Neutrophil (primary cell): ENCODE data around the gene C2orf15.
"Not testable (repeated sequence)": the region's sequence is repeated elsewhere in the genome, so short reads cannot be mapped to it uniquely, and the experiment has no call there.

Experiments
- H3K27ac ChIP-seq: fragments of 200-600 bp; sonication (generic); 2 replicates; pipeline ENCODE4 v1.5.1; 2016; ENCODE audit warnings: mild to moderate bottlenecking, moderate library complexity
- H3K27me3 ChIP-seq: fragments of 200-600 bp; sonication (generic); 2 replicates; pipeline ENCODE4 v1.6.0; 2016; ENCODE audit warnings: mild to moderate bottlenecking
- H3K36me3 ChIP-seq: fragments of 200-600 bp; sonication (generic); 2 replicates; pipeline ENCODE4 v1.5.1; 2017
- H3K4me1 ChIP-seq, 2 experiments: fragments of 200-600 bp in 1 of 2; sonication (generic) in 1 of 2; 1 replicate in 1 of 2; 2 replicates in 1 of 2; pipeline versions ENCODE4 v1.5.1 to v1.6.1; 2013 to 2016; ENCODE audit warnings: low read depth in 1 of 2, low read length in 1 of 2, mild to moderate bottlenecking in 1 of 2, moderate library complexity in 1 of 2; ENCODE audit not compliant: control insufficient read depth in 1 of 2, insufficient read depth in 1 of 2
- H3K4me3 ChIP-seq, 2 experiments: fragments of 200-600 bp in 1 of 2; sonication (generic) in 1 of 2; 1 replicate in 1 of 2; 2 replicates in 1 of 2; pipeline ENCODE4 v1.5.1; 2013 to 2016; ENCODE audit warnings: low read depth in 1 of 2, low read length in 1 of 2, mild to moderate bottlenecking in 1 of 2, moderate library complexity in 1 of 2
- H3K9me3 ChIP-seq: fragments of 200-600 bp; sonication (generic); 2 replicates; pipeline ENCODE4 v1.5.1; 2016
- CTCF ChIP-seq: fragments of 200-600 bp; sonication (generic); IDR thresholded peaks from 2 replicates; pipeline ENCODE4 v1.5.1; 2016; ENCODE audit warnings: antibody characterized with exemption

Gene C2orf15

GRCh38 chr2:99183025-99183424, 41.5 kb downstream of the C2orf15 start:
- H3K27ac ChIP-seq: no peak overlapping the region
- no peak for TF ChIP-seq CTCF
- peaks cover 10% of the 10 kb centered on the region for H3K36me3 ChIP-seq
- H3K4me1 ChIP-seq: peaks cover 26 to 29% of the 10 kb centered on the region in 2 experiments
- no peak overlapping the region for H3K4me3 ChIP-seq
- no peaks in the 10 kb centered on the region for H3K9me3 ChIP-seq
- H3K27me3 ChIP-seq: no peaks in the 10 kb centered on the region

GRCh38 chr2:99184811-99185210, 43.3 kb downstream of the C2orf15 start:
- Histone ChIP-seq H3K27ac (no peak overlapping the region), H3K4me3 (no peak overlapping the region), H3K36me3 (peaks cover 21% of the 10 kb centered on the region), H3K27me3 (no peaks in the 10 kb centered on the region), H3K9me3 (no peaks in the 10 kb centered on the region), H3K4me1 (peaks cover 16 to 17% of the 10 kb centered on the region in 2 experiments)
- TF ChIP-seq CTCF: no peak

DNA sequence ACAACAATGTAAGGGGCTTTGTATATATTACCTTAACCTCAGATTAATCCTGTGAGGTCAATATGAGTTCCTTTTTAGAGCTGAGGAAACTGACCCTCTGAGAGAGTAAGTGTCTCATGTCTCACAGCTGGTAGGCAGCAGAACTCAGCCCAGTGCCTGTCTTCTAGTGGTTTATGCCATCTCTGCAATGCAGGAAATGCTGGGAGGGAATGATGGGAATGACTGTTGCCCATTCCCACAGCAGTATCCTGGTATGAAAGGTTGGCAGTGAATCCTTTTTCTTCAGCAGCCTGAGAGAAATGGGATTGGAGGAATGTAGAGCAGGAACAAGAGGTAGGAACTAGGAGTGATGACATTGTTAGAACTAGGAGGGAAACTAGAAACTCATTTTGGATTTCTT, 45.5 kb downstream of the C2orf15 start:
- no peaks in the 10 kb centered on the region for H3K4me1 ChIP-seq
- no peak for TF ChIP-seq CTCF
- peaks cover 31% of the 10 kb centered on the region for H3K36me3 ChIP-seq
- no peak overlapping the region for H3K27ac ChIP-seq
- H3K9me3 ChIP-seq: no peaks in the 10 kb centered on the region
- H3K4me3 ChIP-seq: no peak overlapping the region
- H3K27me3 ChIP-seq: no peaks in the 10 kb centered on the region

DNA sequence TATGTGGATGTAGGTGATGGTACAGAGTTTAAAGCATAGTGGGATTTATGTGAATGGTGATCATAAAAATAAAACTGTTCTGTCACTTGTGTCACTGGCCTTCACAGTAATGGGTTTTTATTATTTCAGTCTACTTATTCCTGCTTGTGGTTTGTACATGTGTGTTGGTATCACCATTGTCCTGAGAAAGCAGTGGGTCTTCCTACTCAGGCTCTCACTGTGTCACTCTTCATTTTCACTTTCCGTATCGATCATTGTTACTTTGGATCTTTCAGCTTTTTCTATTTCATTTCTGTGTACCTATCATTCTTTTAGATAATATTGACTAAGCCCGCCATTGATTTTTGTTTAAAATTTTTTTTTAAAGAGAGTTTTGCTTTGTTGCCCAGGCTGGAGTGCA, 46.9 kb downstream of the C2orf15 start:
- Histone ChIP-seq H3K36me3 (peaks cover 37% of the 10 kb centered on the region), H3K27ac (no peak overlapping the region), H3K27me3 (no peaks in the 10 kb centered on the region), H3K4me1 (no peaks in the 10 kb centered on the region), H3K9me3 (no peaks in the 10 kb centered on the region), H3K4me3 (no peak overlapping the region)
- no peak for TF ChIP-seq CTCF

DNA sequence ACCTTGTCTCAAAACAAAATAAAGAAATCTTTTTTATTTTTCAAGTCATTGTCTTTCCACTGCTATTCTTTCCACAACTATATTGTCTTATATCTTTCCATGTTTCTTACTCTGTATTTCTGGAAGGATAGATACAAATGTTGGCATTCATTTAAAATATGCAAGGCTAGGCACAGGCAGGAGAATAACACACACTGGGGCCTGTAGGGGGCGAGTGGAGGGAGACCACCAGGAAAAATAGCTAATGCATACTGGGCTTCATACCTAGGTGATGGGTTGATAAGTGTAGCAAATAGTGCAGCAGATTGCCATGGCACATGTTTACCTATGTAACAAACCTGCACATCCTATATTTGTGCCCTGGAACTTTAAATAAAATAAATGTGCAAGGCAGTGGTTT, 49.0 kb downstream of the C2orf15 start:
- Histone ChIP-seq H3K9me3 (no peaks in the 10 kb centered on the region), H3K27ac (no peak overlapping the region), H3K4me3 (no peak overlapping the region), H3K4me1 (no peaks in the 10 kb centered on the region), H3K36me3 (peaks cover 49% of the 10 kb centered on the region), H3K27me3 (no peaks in the 10 kb centered on the region)
- no peak for TF ChIP-seq CTCF

GRCh38 chr2:99192364-99192763, 50.9 kb downstream of the C2orf15 start:
- not testable (repeated sequence) for H3K27ac ChIP-seq, H3K27me3 ChIP-seq, H3K9me3 ChIP-seq, H3K4me3 ChIP-seq, H3K4me1 ChIP-seq
- peaks cover 62% of the 10 kb centered on the region for H3K36me3 ChIP-seq
